ENCODE results near the gene INSIG2. TPM values are rescaled to one million over a fixed set of nuclear protein-coding genes. Genes with fewer than 3 reads are reported as not detected.
A peak's percentile ranks its signal among the peaks of the same experiment; 100 is the strongest.

Gene INSIG2
- total and polyA plus RNA-seq, 9 of the 15 experiments (the other 6 are each of a cell fraction or from before 2014, with no cell fraction given) = 1.5 to 34.2 (median 6.4) TPM

DNA sequence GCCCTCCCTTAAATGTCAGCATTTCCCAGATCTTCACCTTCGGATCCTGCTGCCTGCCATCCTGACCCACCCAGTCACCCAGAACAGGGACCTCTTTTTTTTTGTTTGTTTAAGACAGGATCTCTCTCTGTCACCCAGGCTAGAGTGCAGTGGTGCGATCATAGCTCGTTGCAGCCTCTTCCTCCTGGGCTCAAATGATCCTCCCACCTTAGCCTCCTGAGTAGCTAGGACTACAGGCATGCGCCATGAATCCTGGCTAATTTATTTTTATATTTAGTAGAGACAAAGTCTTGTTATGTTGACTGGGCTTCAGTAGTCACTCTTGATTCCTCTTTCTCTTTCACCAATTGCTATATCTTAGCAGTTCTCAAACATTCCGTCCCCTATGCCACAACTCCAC lies 39.0 kb downstream of the INSIG2 start (continued):
- TF ChIP-seq ZNF165 (CRISPR knock-in tag; IDR thresholded peaks at IDR 0.05; ENCODE audit: borderline replicate concordance) = no peak
- TF ChIP-seq, protein P1, sequence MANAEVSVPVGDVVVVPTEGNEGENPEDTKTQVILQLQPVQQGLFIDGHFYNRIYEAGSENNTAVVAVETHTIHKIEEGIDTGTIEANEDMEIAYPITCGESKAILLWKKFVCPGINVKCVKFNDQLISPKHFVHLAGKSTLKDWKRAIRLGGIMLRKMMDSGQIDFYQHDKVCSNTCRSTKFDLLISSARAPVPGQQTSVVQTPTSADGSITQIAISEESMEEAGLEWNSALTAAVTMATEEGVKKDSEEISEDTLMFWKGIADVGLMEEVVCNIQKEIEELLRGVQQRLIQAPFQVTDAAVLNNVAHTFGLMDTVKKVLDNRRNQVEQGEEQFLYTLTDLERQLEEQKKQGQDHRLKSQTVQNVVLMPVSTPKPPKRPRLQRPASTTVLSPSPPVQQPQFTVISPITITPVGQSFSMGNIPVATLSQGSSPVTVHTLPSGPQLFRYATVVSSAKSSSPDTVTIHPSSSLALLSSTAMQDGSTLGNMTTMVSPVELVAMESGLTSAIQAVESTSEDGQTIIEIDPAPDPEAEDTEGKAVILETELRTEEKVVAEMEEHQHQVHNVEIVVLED (CRISPR knock-in tag; IDR thresholded peaks at IDR 0.05) = no peak
- no peak for TF ChIP-seq TEAD2 (tag; IDR thresholded peaks at IDR 0.05)
- no peak for TF ChIP-seq CAMTA2 (CRISPR knock-in tag; conservative IDR thresholded peaks at IDR 0.05)
- no peak for TF ChIP-seq PHB2 (IDR thresholded peaks at IDR 0.05; ENCODE audit: low read depth)

DNA sequence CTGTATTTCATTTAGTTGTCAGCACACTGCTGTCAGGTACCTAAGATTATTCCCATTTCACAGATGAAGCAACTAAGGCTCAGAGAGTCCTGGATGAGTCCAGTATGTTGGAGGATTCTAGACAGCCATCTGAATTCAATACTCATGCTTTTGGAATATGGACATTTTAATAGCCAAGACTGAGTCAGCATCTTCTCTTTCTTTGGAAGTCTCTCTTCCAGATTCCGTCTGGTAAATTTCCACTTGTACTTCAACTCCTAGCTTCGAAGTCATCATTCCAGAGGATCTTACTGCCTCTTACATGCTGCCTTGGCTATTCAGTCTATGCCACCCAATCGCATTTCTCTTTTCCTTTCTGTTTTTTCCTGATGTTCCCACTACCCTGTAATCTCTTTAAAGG lies 40.6 kb downstream of the INSIG2 start:
- Histone ChIP-seq H3K4me3 (no peak overlapping the region), H3K27ac (ENCODE audit: extremely low read depth, low read depth, low read length) (no peak overlapping the region), H3K4me2 (ENCODE audit: insufficient read depth, low read length) (no peak overlapping the region), H3K36me3 (ENCODE audit: control insufficient read depth, insufficient read depth, low read length) (no peaks in the 10 kb centered on the region), H2AFZ (ENCODE audit: low read depth, low read length) (no peak overlapping the region), H3K9ac (ENCODE audit: insufficient read depth in 1 of 2, low read depth in 2 of 2, low read length in 2 of 2) (no peak overlapping the region), H4K20me1 (replicated peaks; ENCODE audit: control insufficient read depth, insufficient read depth, low read length) (no peaks in the 10 kb centered on the region), H3K4me1 (replicated peaks in 1 of 2; ENCODE audit: control insufficient read depth in 2 of 2, insufficient read depth in 2 of 2, low read length in 2 of 2) (no peaks in the 10 kb centered on the region), H3K27me3 (ENCODE audit: control insufficient read depth in 2 of 2, insufficient read depth in 2 of 2, low read length in 2 of 2) (peaks cover 4 to 8% of the 10 kb centered on the region in 2 experiments; a peak in 2 of 5 replicates), H3K79me2 (ENCODE audit: control insufficient read depth, insufficient read depth, low read length) (no peaks in the 10 kb centered on the region), H3K9me3 (replicated peaks; ENCODE audit: control insufficient read depth, insufficient read depth, low read depth, low read length) (no peaks in the 10 kb centered on the region), H3K9me1 (ENCODE audit: control insufficient read depth, insufficient read depth, low read length) (no peaks in the 10 kb centered on the region)
- DNase-seq (ENCODE audit: extremely low read depth in 1 of 4, low spot score in 3 of 4) = no peak
- TF ChIP-seq, protein P2, sequence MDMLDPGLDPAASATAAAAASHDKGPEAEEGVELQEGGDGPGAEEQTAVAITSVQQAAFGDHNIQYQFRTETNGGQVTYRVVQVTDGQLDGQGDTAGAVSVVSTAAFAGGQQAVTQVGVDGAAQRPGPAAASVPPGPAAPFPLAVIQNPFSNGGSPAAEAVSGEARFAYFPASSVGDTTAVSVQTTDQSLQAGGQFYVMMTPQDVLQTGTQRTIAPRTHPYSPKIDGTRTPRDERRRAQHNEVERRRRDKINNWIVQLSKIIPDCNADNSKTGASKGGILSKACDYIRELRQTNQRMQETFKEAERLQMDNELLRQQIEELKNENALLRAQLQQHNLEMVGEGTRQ (CRISPR knock-in tag; IDR thresholded peaks at IDR 0.05) = no peak
- TF ChIP-seq RBM25 (IDR thresholded peaks at IDR 0.05; ENCODE audit: low read depth, low read length, severe bottlenecking) = peak; percentile 35
- WGBS (ENCODE audit: insufficient coverage, low coverage, missing lambda C conversion rate) = 3% methylated on average over 3 of the region's 3 CpGs
- in situ Hi-C loops (cut with MboI) = no loop called here
- ChIA-PET POLR2A (no interaction called here), CTCF (ENCODE audit: low intra/inter-chr PET ratio) (no interaction called here)
- BruUV-seq (replicated peaks) = no TSS peak
- intact Hi-C loops (cut with micrococcal nuclease) = no loop called here
- no peak for ATAC-seq
- FAIRE-seq = no peak
